ENCODE measurements around the gene UBE2I. TPM values are rescaled to one million over a fixed set of nuclear protein-coding genes. Genes with fewer than 3 reads are reported as not detected.

UBE2I gene
- total RNA-seq, 4 donors from 2014 or later, result 55.4 to 110 (median 58.5) TPM

GRCh38 chr16:1342526-1343427 lies 33.3 kb downstream of the UBE2I start:
- DNase-seq, result peak; percentile 99
- H3K4me3 ChIP-seq, result peak overlapping the region in 3 of 4 donors; percentile 11 to 45 (median 32)
- in situ Hi-C loops (cut with MboI; ENCODE audit: low pct_ligation_motif_present in 1 of 4, low pct_unique_long_range_greater_than_20kb in 1 of 4, low sequenced_read_pairs in 3 of 4), result no loop called here
- H3K27ac ChIP-seq, result peak overlapping the region in 3 of 4 donors; percentile 8 to 61 (median 37)
- peak; percentile 18 to 51 (median 36) for TF ChIP-seq POLR2AphosphoS5 (IDR thresholded peaks at IDR 0.05)
- TF ChIP-seq EP300 (IDR thresholded peaks at IDR 0.05; ENCODE audit: low read depth), result no peak
- WGBS, 2 donors (ENCODE audit: low coverage in 1 of 2), result 0 to 5% methylated on average over 6 to 47 of the region's 49 CpGs
- H3K9me3 ChIP-seq, result no peaks in the 10 kb centered on the region
- intact Hi-C loops (cut with DNase I; ENCODE audit: low total_unique reads), result no loop called here
- H3K27me3 ChIP-seq, result no peaks in the 10 kb centered on the region
- H3K36me3 ChIP-seq, result no peaks in the 10 kb centered on the region
- H3K4me1 ChIP-seq, result peaks cover 6 to 17% (median 12%) of the 10 kb centered on the region in 4 donors

DNA sequence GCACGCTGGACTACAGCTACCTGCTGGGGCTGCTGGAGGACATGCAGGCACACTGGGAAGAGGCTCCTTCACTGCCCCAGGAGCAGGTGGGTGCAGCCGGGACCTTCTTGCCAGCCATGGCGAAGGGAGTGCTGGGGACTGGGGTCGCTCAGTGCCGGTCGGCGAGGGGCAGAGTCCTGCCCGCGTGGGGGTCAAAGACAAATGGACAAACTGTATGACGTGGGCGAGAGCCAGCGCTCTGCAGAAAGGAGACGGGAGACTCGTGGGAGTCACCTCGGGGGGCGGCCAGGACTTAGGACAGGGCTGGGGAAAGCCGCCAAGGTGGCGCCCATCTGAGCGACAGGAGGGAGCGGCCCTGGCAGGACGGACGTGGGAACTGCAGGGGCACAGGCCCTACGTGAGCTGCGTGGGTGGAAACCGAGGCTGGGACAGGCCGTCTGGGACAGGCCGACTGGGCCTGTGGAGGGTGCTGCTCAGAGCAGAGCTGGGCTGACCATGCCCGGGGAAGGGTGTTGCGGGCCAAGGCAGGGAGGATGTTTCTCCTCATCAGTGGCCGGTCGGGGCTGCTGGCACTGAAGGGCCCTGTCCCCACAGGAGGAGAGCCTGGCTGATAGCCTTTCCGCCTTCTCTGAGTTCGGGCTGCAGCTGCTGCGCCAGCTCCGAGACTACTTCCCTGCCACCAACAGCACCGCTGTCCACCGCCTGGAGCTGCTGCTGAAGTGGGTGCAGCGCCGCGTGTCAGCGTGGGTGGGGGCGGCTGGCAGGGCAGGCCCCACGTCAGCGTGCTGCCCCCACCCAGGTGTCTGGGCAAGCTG lies 34.2 kb downstream of the UBE2I start:
- Histone ChIP-seq H3K4me1 (peaks cover 6 to 17% (median 12%) of the 10 kb centered on the region in 4 donors), H3K9me3 (no peaks in the 10 kb centered on the region), H3K27me3 (no peaks in the 10 kb centered on the region), H3K4me3 (peak overlapping the region in 3 of 4 donors; percentile 11 to 45 (median 32)), H3K27ac (peak overlapping the region; percentile 8 to 41 (median 27)), H3K36me3 (no peaks in the 10 kb centered on the region)
- TF ChIP-seq POLR2A (IDR thresholded peaks at IDR 0.05) (peak; percentile 55), EP300 (IDR thresholded peaks at IDR 0.05; ENCODE audit: low read depth) (no peak), POLR2AphosphoS5 (IDR thresholded peaks at IDR 0.05) (peak in 1 of 3 donors; percentile 17)
- TF ChIP-seq, protein P1, sequence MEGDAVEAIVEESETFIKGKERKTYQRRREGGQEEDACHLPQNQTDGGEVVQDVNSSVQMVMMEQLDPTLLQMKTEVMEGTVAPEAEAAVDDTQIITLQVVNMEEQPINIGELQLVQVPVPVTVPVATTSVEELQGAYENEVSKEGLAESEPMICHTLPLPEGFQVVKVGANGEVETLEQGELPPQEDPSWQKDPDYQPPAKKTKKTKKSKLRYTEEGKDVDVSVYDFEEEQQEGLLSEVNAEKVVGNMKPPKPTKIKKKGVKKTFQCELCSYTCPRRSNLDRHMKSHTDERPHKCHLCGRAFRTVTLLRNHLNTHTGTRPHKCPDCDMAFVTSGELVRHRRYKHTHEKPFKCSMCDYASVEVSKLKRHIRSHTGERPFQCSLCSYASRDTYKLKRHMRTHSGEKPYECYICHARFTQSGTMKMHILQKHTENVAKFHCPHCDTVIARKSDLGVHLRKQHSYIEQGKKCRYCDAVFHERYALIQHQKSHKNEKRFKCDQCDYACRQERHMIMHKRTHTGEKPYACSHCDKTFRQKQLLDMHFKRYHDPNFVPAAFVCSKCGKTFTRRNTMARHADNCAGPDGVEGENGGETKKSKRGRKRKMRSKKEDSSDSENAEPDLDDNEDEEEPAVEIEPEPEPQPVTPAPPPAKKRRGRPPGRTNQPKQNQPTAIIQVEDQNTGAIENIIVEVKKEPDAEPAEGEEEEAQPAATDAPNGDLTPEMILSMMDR (IDR thresholded peaks at IDR 0.05), result peak in 1 of 5 experiments; percentile 10
- in situ Hi-C loops (cut with MboI; ENCODE audit: low pct_ligation_motif_present in 1 of 4, low pct_unique_long_range_greater_than_20kb in 1 of 4, low sequenced_read_pairs in 3 of 4) (no loop called here), intact Hi-C loops (cut with DNase I; ENCODE audit: low total_unique reads) (no loop called here)
- DNase-seq, result no peak
- 48% methylated on average over 44 of the region's 44 CpGs; no CpG with 5 or more reads in 1 of the 2 donors for WGBS, 2 donors (ENCODE audit: low coverage in 1 of 2)

DNA sequence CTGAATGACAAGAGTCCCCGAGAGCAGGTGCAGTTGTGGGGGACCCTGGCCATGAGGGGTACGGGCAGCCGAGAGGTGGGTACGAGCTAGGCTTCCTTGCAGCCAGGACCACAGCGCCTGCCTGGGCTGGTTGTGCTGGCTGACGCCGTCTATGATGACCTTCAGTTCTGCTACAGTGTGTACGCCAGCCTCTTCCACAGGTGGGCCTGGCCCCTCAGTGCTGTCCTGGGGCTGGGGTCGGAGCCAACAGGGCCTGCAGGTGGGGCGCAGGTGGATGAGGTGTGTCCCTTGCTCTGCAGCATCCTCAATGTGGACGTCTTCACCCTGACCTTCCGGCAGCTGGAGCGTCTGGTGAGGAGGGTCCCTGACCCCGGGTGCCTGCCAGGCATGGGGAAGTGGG lies 35.1 kb downstream of the UBE2I start:
- 81% methylated on average over 8 of the region's 14 CpGs; no CpG with 5 or more reads in 1 of the 2 donors for whole genome bisulfite sequencing, 2 donors (ENCODE audit: low coverage in 1 of 2)

GRCh38 chr16:1345087-1345486 lies 35.7 kb downstream of the UBE2I start:
- intact Hi-C loops (cut with DNase I; ENCODE audit: low total_unique reads) (no loop called here), in situ Hi-C loops (cut with MboI; ENCODE audit: low pct_ligation_motif_present in 1 of 4, low pct_unique_long_range_greater_than_20kb in 1 of 4, low sequenced_read_pairs in 3 of 4) (no loop called here)
- no peak overlapping the region for H3K4me3 ChIP-seq
- H3K27ac ChIP-seq, result no peak overlapping the region
- TF ChIP-seq EP300 (IDR thresholded peaks at IDR 0.05; ENCODE audit: low read depth), result no peak
- TF ChIP-seq POLR2A (IDR thresholded peaks at IDR 0.05), result no peak
- TF ChIP-seq POLR2AphosphoS5 (IDR thresholded peaks at IDR 0.05), result no peak
- TF ChIP-seq, protein P1 (IDR thresholded peaks at IDR 0.05), result no peak
- H3K9me3 ChIP-seq, result no peaks in the 10 kb centered on the region
- H3K4me1 ChIP-seq, result peaks cover 6 to 17% (median 13%) of the 10 kb centered on the region in 4 donors
- no peak for DNase-seq
- H3K27me3 ChIP-seq, result no peaks in the 10 kb centered on the region
- 67% methylated on average over 7 of the region's 11 CpGs; no CpG with 5 or more reads in 1 of the 2 donors for WGBS, 2 donors (ENCODE audit: low coverage in 1 of 2)
- no peaks in the 10 kb centered on the region for H3K36me3 ChIP-seq

More for the DNA sequence above, 35.1 kb downstream of the UBE2I start:
- H3K27ac ChIP-seq, result no peak overlapping the region
- in situ Hi-C loops (cut with MboI; ENCODE audit: low pct_ligation_motif_present in 1 of 4, low pct_unique_long_range_greater_than_20kb in 1 of 4, low sequenced_read_pairs in 3 of 4), result no loop called here
- no peaks in the 10 kb centered on the region for H3K9me3 ChIP-seq
- no peaks in the 10 kb centered on the region for H3K36me3 ChIP-seq
- no peak for DNase-seq
- no peaks in the 10 kb centered on the region for H3K27me3 ChIP-seq
- intact Hi-C loops (cut with DNase I; ENCODE audit: low total_unique reads), result no loop called here
- no peak for TF ChIP-seq POLR2A (IDR thresholded peaks at IDR 0.05)
- TF ChIP-seq POLR2AphosphoS5 (IDR thresholded peaks at IDR 0.05), result no peak
- TF ChIP-seq, protein P1 (IDR thresholded peaks at IDR 0.05), result no peak
- no peak for TF ChIP-seq EP300 (IDR thresholded peaks at IDR 0.05; ENCODE audit: low read depth)
- no peak overlapping the region for H3K4me3 ChIP-seq
- H3K4me1 ChIP-seq, result peaks cover 6 to 17% (median 12%) of the 10 kb centered on the region in 4 donors

All from transverse colon (tissue), 4 donors.